Keratinocyte (primary cell): ENCODE results near the gene OSCAR. TPM values are rescaled to one million over a fixed set of nuclear protein-coding genes. Genes with fewer than 3 reads are reported as not detected.

Experiments
- DNase-seq: peaks from one replicate; pipeline ENCODE4 v3.0.0-alpha.2; 2011; ENCODE audit warnings: low read depth, missing footprints, low spot score
- FAIRE-seq: peaks from 2 replicates; lab custom pipeline; 2011; peaks lifted over from hg19 to GRCh38; lab: Jason Lieb, UNC
- H2AFZ ChIP-seq: 2 replicates; pipeline ENCODE4 v1.6.0; 2012; ENCODE audit warnings: low read length, control low read depth, inconsistent platforms; ENCODE audit not compliant: control insufficient read depth
- H3K27ac ChIP-seq: 2 replicates; pipeline ENCODE4 v1.5.1; 2011; ENCODE audit warnings: low read length; ENCODE audit not compliant: control insufficient read depth, insufficient read depth
- H3K27me3 ChIP-seq: 3 replicates; pipeline ENCODE4 v1.6.0; 2011; ENCODE audit warnings: low read length; ENCODE audit not compliant: control insufficient read depth, insufficient read depth; ENCODE audit errors: extremely low read depth
- H3K36me3 ChIP-seq, 2 experiments: 2 replicates in 1 of 2; 3 replicates in 1 of 2; pipeline ENCODE4 v1.5.1; 2011; ENCODE audit warnings: low read length in 2 of 2, mild to moderate bottlenecking in 1 of 2; ENCODE audit not compliant: control insufficient read depth in 2 of 2, insufficient read depth in 2 of 2; ENCODE audit errors: extremely low read depth in 1 of 2
- H3K4me1 ChIP-seq: 3 replicates; pipeline ENCODE4 v1.5.1; 2011; ENCODE audit warnings: low read length; ENCODE audit not compliant: control insufficient read depth, insufficient read depth; ENCODE audit errors: extremely low read depth
- H3K4me2 ChIP-seq: 3 replicates; pipeline ENCODE4 v1.6.0; 2011; ENCODE audit warnings: low read depth, low read length; ENCODE audit not compliant: control insufficient read depth, insufficient read depth; ENCODE audit errors: extremely low read depth
- H3K4me3 ChIP-seq, 3 experiments: fragments of 200-600 bp in 1 of 3; sonication (generic) in 1 of 3; 2 replicates in 2 of 3; 3 replicates in 1 of 3; pipeline ENCODE4 v1.5.1; 2011 to 2016; ENCODE audit warnings: low read length in 3 of 3, mild to moderate bottlenecking in 3 of 3, control low read depth in 2 of 3, inconsistent platforms in 1 of 3, low read depth in 1 of 3, mixed read lengths in 1 of 3, mixed run types in 1 of 3, moderate library complexity in 1 of 3; ENCODE audit not compliant: control insufficient read depth in 2 of 3, insufficient read depth in 2 of 3; ENCODE audit errors: extremely low read depth in 1 of 3
- H3K79me2 ChIP-seq: 2 replicates; pipeline ENCODE4 v1.6.0; 2012; ENCODE audit warnings: low read length; ENCODE audit not compliant: control insufficient read depth, insufficient read depth
- H3K9ac ChIP-seq: 3 replicates; pipeline ENCODE4 v1.6.0; 2011; ENCODE audit warnings: low read length; ENCODE audit not compliant: control insufficient read depth, insufficient read depth; ENCODE audit errors: extremely low read depth
- H3K9me1 ChIP-seq: 3 replicates; pipeline ENCODE4 v1.6.0; 2011; ENCODE audit warnings: low read length; ENCODE audit not compliant: control insufficient read depth, insufficient read depth; ENCODE audit errors: extremely low read depth
- H3K9me3 ChIP-seq: 2 replicates; pipeline ENCODE4 v1.5.1; 2012; ENCODE audit warnings: low read depth, low read length; ENCODE audit not compliant: control insufficient read depth
- H4K20me1 ChIP-seq: 3 replicates; pipeline ENCODE4 v1.6.0; 2011; ENCODE audit warnings: low read length; ENCODE audit not compliant: control insufficient read depth, insufficient read depth; ENCODE audit errors: extremely low read depth
- CTCF ChIP-seq, 3 experiments: IDR thresholded peaks in 1 of 3; conservative IDR thresholded peaks in 1 of 3; optimal IDR thresholded peaks in 1 of 3; 2 replicates in 2 of 3; 3 replicates in 1 of 3; pipeline versions ENCODE3 to v1.5.1; 2011; ENCODE audit warnings: low read length in 3 of 3, mild to moderate bottlenecking in 3 of 3, moderate library complexity in 2 of 3, control low read depth in 1 of 3, inconsistent platforms in 1 of 3; ENCODE audit not compliant: insufficient read depth in 2 of 3; ENCODE audit errors: extremely low read depth in 1 of 3
- EZH2 ChIP-seq: IDR thresholded peaks from one replicate; pipeline ENCODE4 v1.6.1; 2012; ENCODE audit warnings: inconsistent platforms, mild to moderate bottlenecking, low read length, moderate library complexity
- dilution Hi-C: fragments of 300-500 bp; cut with MboI; formaldehyde crosslinking; loops from one replicate; pipeline ENCODE4 v1.7.0; 2020; ENCODE audit warnings: low sequenced_read_pairs; ENCODE audit not compliant: extremely low pct_ligation_motif_present
- polyA plus RNA-seq, 5 experiments: library from polyadenylated mRNA; depleted of rRNA in 3 of 5; stranded (reverse) in 3 of 5; stranded (forward) in 1 of 5; unstranded in 1 of 5; fragments of >200 nt; gene quantifications; 1 replicate in 1 of 5; 2 replicates in 3 of 5; 3 replicates in 1 of 5; pipeline versions ENCODE4 v1.2.1 to v1.2.3, GENCODE V29; 2011 to 2012; ENCODE audit warnings: missing spikeins in 2 of 5, low read depth in 1 of 5, low replicate concordance in 1 of 5

Gene OSCAR
- polyA plus RNA-seq, 1 donor (not counting 4 experiments of a cell fraction or from before 2014, with no cell fraction given) = 0.14 TPM

DNA sequence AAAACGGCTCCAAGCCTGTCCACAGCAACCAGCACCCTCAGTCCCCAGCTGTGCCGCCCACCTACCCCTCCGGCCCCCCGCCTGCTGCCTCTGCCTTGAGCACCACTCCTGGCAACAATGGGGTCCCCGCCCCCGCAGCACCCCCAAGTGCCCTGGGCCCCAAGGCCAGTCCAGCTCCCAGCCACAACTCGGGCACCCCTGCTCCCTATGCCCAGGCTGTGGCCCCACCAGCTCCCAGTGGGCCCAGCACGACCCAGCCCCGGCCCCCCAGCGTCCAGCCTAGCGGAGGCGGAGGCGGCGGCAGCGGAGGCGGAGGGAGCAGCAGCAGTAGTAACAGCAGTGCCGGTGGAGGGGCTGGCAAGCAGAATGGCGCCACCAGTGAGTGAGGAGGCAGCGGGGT, 47.6 kb upstream of the OSCAR start:
- Histone ChIP-seq H3K4me2 (no peak overlapping the region), H3K9me3 (no peaks in the 10 kb centered on the region), H3K9me1 (no peaks in the 10 kb centered on the region), H2AFZ (no peak overlapping the region), H3K9ac (no peak overlapping the region), H4K20me1 (peaks cover 4% of the 10 kb centered on the region), H3K27ac (no peak overlapping the region), H3K36me3 (peaks cover 50 to 65% of the 10 kb centered on the region in 2 experiments), H3K79me2 (no peaks in the 10 kb centered on the region), H3K4me1 (no peaks in the 10 kb centered on the region), H3K27me3 (no peaks in the 10 kb centered on the region), H3K4me3 (no peak overlapping the region)
- DNase-seq (no peak), FAIRE-seq (no peak)
- dilution Hi-C loops = no loop called here
- TF ChIP-seq EZH2 (no peak), CTCF (optimal IDR thresholded peaks at IDR 0.05 in 1 of 3, IDR thresholded peaks at IDR 0.05 in 1 of 3, conservative IDR thresholded peaks at IDR 0.05 in 1 of 3; ENCODE audit: extremely low read depth in 1 of 3, insufficient read depth in 2 of 3, low read length in 3 of 3) (no peak)

DNA sequence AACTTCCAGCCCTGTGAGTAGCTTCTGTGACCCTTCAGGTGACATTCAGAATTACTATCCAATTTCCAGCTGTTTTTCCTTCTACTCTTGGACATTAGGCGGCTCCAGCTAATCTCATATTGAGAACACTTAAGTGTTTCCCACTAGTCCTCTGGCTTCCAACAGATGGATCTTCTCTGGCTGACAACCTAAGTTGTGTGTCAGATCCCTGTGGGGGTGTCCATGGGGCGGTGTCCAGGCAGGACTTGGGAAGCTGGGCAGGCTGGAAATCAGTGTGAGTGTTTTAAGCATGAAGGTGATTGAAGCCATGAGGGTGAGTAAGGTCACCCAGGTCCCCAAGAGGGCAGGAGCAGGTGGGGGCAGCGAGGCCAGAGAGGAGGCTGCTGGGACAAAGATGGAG, 47.1 kb upstream of the OSCAR start:
- Histone ChIP-seq H3K79me2 (peaks cover 2% of the 10 kb centered on the region), H3K36me3 (peaks cover 53 to 64% of the 10 kb centered on the region in 2 experiments), H3K27ac (no peak overlapping the region), H3K9ac (no peak overlapping the region), H3K4me3 (no peak overlapping the region), H3K4me2 (no peak overlapping the region), H2AFZ (no peak overlapping the region), H3K9me1 (no peaks in the 10 kb centered on the region), H3K4me1 (no peaks in the 10 kb centered on the region), H4K20me1 (peaks cover 4% of the 10 kb centered on the region), H3K9me3 (no peaks in the 10 kb centered on the region), H3K27me3 (no peaks in the 10 kb centered on the region)
- DNase-seq (no peak), FAIRE-seq (no peak)
- TF ChIP-seq CTCF (optimal IDR thresholded peaks at IDR 0.05 in 1 of 3, IDR thresholded peaks at IDR 0.05 in 1 of 3, conservative IDR thresholded peaks at IDR 0.05 in 1 of 3; ENCODE audit: extremely low read depth in 1 of 3, insufficient read depth in 2 of 3, low read length in 3 of 3) = no peak
- no peak for TF ChIP-seq EZH2
- dilution Hi-C loops = no loop called here
